GM12891 (cell line): ENCODE measurements around the gene SH3GLB2.
"Not testable (repeated sequence)": the region's sequence is repeated elsewhere in the genome, so short reads cannot be mapped to it uniquely, and the experiment has no call there.

Source experiments
- DNase-seq: peaks from one replicate; pipeline ENCODE4 v3.0.0; 2011; ENCODE audit warnings: low spot score; ENCODE audit not compliant: insufficient read length
- FAIRE-seq: peaks from 2 replicates; lab custom pipeline; 2011; peaks lifted over from hg19 to GRCh38; lab: Jason Lieb, UNC
- PAX5 ChIP-seq: IDR thresholded peaks from 2 replicates; pipeline ENCODE4 v1.6.1; 2011; ENCODE audit warnings: low read length, moderate library complexity, mild to moderate bottlenecking; ENCODE audit not compliant: insufficient read depth, severe bottlenecking
- POLR2A ChIP-seq: IDR thresholded peaks from 2 replicates; pipeline ENCODE4 v1.6.1; 2011; ENCODE audit warnings: low read depth, low read length, control low read depth
- POLR2AphosphoS5 ChIP-seq: IDR thresholded peaks from 2 replicates; pipeline ENCODE4 v1.6.1; 2011; ENCODE audit warnings: low read depth, low read length, control low read depth
- POU2F2 ChIP-seq: IDR thresholded peaks from 2 replicates; pipeline ENCODE4 v1.6.1; 2011; ENCODE audit warnings: low read depth, mild to moderate bottlenecking, control low read depth, low read length, moderate library complexity
- SPI1 ChIP-seq: IDR thresholded peaks from 2 replicates; pipeline ENCODE4 v1.6.1; 2011; ENCODE audit warnings: low read depth, low read length, control low read depth
- TAF1 ChIP-seq: IDR thresholded peaks from 2 replicates; pipeline ENCODE4 v1.6.1; 2011; ENCODE audit warnings: low read depth, low read length, control low read depth

The SH3GLB2 gene

GRCh38 chr9:129009584-129010141 is 18.5 kb downstream of the SH3GLB2 start:
- TF ChIP-seq POU2F2 (no peak), POLR2AphosphoS5 (no peak), POLR2A (no peak), SPI1 (no peak), PAX5 (no peak), TAF1 (no peak)
- DNase-seq (no peak), FAIRE-seq (no peak)

- TF ChIP-seq POLR2A = no peak
- FAIRE-seq (no peak), DNase-seq (no peak)
Observed at GRCh38 chr9:129008986-129009583, 19.0 kb downstream of the SH3GLB2 start.

GRCh38 chr9:129008469-129008965 is 19.6 kb downstream of the SH3GLB2 start:
- DNase-seq = no peak
- FAIRE-seq = no peak
- TF ChIP-seq SPI1 = no peak
- TF ChIP-seq POLR2A = 0 out of 2 replicates have a peak, but pooled peaks have one; percentile 16

- no peak for DNase-seq
- no peak for FAIRE-seq
Observed at GRCh38 chr9:129007766-129008468, 20.2 kb downstream of the SH3GLB2 start.

GRCh38 chr9:129007035-129007765 is 20.9 kb downstream of the SH3GLB2 start:
- DNase-seq (no peak), FAIRE-seq (no peak)
- TF ChIP-seq TAF1 = no peak

More at GRCh38 chr9:129007766-129008468, 20.2 kb downstream of the SH3GLB2 start:
- no peak for TF ChIP-seq SPI1
- TF ChIP-seq POU2F2 = no peak
- no peak for TF ChIP-seq POLR2AphosphoS5
- TF ChIP-seq PAX5 = no peak
- TF ChIP-seq POLR2A = no peak
- TF ChIP-seq TAF1 = no peak

- TF ChIP-seq SPI1 = no peak
- TF ChIP-seq POU2F2 = no peak
- no peak for TF ChIP-seq PAX5
- TF ChIP-seq POLR2AphosphoS5 = no peak
- TF ChIP-seq TAF1 = no peak
- TF ChIP-seq POLR2A = no peak
- FAIRE-seq (peak; percentile 74), DNase-seq (peak; percentile 86)
Observed at GRCh38 chr9:129006328-129007034, 21.6 kb downstream of the SH3GLB2 start.

- FAIRE-seq (no peak), DNase-seq (no peak)
- TF ChIP-seq SPI1 = no peak
- no peak for TF ChIP-seq POU2F2
- TF ChIP-seq POLR2A = no peak
- no peak for TF ChIP-seq PAX5
- no peak for TF ChIP-seq POLR2AphosphoS5
- TF ChIP-seq TAF1 = no peak
Observed at GRCh38 chr9:129005336-129005997, 22.7 kb downstream of the SH3GLB2 start.

- DNase-seq, FAIRE-seq: not testable (repeated sequence)
Observed at GRCh38 chr9:129004173-129004572, 24.0 kb downstream of the SH3GLB2 start.

- TF ChIP-seq POU2F2 = 0 out of 2 replicates have a peak, but pooled peaks have one; percentile 15
- TF ChIP-seq POLR2A = peak; percentile 32; the same call in 1 of the 2 replicates
- no peak for TF ChIP-seq SPI1
- TF ChIP-seq POLR2AphosphoS5 = no peak
- FAIRE-seq = no peak
Observed at GRCh38 chr9:129002992-129003391, 25.1 kb downstream of the SH3GLB2 start.

More at GRCh38 chr9:129002992-129003391, 25.1 kb downstream of the SH3GLB2 start:
- DNase-seq = no peak
